ENCODE data around the gene SELENOO.
"Not testable (repeated sequence)": the region's sequence is repeated elsewhere in the genome, so short reads cannot be mapped to it uniquely, and the experiment has no call there.

SELENOO gene, protein sequence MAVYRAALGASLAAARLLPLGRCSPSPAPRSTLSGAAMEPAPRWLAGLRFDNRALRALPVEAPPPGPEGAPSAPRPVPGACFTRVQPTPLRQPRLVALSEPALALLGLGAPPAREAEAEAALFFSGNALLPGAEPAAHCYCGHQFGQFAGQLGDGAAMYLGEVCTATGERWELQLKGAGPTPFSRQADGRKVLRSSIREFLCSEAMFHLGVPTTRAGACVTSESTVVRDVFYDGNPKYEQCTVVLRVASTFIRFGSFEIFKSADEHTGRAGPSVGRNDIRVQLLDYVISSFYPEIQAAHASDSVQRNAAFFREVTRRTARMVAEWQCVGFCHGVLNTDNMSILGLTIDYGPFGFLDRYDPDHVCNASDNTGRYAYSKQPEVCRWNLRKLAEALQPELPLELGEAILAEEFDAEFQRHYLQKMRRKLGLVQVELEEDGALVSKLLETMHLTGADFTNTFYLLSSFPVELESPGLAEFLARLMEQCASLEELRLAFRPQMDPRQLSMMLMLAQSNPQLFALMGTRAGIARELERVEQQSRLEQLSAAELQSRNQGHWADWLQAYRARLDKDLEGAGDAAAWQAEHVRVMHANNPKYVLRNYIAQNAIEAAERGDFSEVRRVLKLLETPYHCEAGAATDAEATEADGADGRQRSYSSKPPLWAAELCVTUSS

DNA sequence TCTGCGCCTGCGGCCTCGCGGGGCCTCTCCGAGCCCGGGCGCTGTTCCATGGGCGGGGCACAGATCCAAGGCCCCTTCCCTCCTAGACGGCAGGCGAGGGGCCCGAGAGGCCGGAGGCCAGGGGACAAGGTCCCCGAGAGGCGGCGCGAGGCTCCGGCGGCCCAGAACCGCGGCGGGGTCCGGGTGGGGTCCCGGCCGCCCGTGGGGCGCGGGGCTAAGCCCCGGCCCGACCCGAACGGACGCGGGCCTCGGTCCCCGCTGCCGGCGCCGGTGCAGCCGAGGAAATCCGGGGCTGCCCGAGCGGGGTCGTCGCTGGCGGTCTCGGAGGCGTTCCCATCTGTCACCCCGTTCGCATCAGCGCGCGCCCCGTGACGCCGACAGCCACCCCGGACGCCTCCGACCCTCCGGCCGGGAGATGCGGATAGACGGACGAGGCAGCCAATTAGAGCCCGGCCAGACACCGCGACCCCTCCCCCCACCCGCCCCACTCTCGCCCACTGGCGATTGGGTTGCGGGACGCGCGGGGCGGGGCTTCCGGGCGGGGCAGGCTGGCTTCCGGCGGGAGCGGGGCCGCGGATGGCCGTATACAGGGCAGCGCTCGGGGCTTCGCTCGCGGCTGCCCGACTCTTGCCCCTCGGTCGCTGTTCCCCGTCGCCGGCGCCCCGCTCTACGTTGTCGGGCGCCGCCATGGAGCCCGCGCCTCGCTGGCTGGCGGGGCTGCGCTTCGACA is at the start of gene SELENOO:
SELENOO (plus strand) TSS at position 551 of the 730 bp plus-strand sequence; CDS start at position 577, 26 bp downstream.
- peak; percentile 100 for DNase-seq (ENCODE audit: low spot score)

DNA sequence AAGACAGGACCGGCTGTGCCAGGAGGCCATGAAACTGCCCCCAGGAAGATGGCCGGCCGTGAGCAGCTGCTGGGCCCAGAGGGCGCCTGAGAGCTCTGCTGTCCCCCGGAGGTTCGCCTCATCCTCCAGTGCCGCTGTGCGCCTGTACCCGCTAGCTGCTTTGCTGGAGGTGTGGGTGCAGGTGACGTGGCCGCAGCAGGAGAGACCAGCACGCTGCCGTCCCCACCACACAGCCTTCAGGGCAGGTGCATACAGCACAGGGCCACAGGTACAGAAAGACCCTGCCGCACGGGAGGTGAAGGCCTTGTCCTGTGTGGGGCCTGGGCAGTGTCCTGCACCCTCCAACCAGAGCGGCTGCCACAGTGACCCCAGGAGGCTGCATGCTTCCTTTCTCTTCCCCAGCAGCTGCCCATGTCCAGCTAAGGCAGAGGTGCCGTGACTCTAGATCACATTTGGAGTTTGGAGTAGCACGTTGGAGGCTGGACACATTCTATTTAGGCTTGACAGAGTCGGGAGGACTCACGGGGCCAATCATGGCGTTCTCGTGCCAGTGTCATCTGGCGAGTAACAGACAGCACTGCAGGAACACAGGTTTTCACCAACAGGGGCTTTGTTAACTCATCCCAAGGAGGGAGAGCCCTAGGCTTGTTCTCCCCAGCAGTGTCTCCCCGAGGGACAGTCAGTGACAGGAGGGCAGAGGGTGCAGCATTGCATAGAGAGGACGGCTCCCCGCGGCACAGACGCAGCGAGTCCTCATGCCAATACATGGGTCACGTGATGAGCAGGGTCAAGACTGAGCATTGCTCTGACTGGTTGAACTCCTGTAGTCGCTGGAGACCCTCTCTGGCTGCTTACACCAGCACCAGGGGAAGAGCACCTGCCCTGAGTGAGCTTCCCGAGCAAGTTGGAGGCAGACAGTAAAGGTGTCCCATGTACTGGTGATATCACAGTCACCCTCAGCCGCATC is 49.0 kb upstream of the SELENOO start:
- no peak for DNase-seq (ENCODE audit: low spot score)

DNA sequence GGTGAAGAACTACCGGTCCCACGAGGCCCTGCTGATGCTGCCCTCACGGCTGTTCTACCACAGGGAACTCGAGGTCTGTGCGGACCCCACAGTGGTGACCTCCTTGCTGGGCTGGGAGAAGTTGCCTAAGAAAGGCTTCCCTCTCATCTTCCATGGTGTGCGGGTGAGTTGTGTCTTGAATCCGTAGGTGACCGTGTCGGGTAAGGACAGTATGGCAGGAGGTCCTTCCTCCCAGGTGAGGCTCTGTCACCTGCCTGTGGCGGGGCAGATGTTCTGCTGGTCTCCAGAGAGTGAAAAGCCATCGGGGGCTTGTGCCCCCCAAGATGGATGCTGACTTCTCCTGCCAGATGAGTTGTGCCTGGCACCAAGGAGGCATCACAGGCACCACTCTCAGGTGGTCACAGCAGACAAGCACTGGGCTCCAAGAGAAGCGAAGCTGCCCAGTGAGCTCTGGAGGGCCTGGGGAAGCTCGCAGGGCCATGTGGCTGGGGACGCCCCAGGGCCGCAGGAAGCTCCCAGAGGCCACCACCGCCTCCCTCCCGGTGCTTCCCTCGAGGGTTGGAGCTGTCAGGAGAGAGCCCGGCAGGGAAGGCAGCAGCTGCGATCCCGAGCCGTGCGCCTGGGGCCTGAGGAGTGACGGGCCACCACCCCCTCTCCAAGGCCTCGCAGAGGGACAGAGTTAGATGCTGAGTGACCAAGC is 47.6 kb upstream of the SELENOO start:
- DNase-seq (ENCODE audit: low spot score), result no peak

DNA sequence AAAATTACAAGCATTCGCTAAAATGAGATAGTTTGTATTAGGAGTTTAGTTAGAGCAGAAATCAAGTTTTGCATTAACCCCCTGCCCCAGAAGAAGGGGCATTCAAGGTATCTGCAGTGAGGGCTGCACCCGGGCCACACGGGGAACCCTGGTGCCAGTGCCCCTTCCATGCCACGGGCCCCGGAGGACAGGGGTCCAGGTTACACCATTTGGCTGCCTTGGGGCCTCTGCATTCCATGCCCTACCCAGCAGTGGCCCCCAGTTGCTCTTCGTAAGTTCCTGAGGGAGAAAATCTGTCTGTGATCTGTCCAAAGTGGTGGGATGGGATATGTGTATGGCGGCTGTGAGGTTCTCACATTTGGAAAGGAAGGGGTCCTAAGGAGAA is 47.1 kb upstream of the SELENOO start:
- DNase-seq (ENCODE audit: low spot score), result no peak

DNA sequence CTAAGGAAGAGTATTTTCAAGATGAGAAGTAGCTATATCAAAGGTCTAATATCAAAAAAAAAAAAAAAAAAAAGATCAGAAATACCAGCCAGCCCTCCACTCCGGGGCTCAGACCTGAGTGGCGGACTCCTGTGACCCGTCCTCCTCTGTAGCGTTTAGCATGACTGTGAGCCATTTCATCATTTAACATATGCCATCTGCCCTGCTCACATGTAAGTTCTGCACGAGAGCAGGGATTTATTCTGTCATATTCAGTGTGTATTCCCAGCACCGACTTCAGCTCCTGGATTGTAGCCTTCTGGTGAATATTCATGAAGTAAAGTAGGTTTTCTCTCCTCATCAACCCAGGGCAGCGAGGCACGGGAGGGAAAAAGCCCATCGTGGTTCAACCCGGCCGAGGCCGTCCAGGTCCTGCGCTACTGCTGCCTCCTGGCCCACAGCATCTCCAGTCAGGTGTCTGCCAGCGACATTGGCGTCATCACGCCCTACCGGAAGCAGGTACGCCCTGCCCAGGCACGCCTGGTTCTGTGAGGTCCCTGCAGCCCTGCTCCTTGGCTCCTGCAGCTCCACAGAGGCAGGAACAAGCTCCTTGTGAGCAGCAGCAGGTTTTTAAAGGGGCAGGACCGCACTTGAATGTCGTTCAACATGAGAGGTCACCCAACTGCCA is 43.0 kb upstream of the SELENOO start:
- DNase-seq (ENCODE audit: low spot score), result no peak

DNA sequence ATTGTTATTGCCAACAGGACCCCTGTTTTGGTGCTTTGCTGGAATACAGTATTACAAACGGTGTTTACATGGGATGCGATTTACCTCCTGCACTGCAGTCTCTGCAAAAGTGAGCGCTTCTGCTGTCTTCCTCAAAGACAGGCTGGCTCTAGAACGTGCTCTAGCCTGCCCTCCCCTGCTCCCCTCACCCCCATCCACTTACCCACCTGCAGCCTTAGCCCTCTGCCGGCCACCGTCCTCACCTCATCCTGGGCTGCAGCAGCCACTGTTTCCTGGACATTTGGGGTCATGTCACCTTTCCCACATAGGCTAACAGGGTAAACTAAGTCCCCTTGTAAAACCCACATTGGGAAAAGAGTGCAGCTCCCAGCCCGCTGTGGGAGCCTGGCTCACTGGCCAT is 39.9 kb upstream of the SELENOO start:
- no peak for DNase-seq (ENCODE audit: low spot score)

DNA sequence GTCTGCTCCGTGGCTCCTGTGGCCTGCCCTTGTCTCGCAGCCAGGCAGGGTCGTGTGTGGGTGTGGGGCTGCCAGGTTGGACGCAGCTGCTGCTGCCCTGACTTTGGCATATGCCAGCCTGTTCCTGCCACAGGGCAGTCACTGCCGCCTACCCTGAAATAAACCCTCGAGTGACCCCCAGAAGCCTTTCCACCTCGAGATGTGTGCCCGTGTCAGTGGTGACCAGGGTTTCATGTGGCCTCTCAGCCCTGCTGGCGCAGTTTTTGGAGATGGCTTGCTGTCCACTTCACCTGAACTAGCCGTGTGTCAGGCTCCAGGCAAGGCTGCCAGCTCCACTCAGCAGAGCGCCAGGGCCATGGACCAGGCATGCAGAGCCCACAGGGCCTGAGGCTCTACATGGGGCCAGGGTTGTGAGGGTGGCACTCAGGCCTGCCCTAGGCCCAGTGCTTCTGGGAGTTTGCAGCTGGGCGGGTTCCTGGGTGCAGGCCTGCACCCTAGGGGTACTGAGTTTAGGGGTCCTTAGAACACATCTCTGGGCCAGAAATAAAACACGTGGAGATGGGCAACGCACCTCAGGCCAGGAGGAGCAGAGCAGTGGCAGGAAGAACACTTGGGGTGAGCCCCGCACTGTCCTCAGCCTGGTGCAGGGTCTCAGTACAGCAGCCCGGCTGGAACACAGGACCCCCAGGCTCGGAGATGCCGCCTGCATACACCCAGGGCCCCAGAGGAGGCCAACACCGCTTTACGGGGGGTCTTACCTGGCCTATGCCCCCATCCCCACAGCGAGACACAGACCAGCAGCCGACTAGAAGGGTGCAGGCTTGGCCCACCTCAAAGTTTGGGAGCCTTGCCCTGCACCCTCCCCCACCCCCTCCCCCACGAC is 39.1 kb upstream of the SELENOO start:
- DNase-seq (ENCODE audit: low spot score), result no peak

DNA sequence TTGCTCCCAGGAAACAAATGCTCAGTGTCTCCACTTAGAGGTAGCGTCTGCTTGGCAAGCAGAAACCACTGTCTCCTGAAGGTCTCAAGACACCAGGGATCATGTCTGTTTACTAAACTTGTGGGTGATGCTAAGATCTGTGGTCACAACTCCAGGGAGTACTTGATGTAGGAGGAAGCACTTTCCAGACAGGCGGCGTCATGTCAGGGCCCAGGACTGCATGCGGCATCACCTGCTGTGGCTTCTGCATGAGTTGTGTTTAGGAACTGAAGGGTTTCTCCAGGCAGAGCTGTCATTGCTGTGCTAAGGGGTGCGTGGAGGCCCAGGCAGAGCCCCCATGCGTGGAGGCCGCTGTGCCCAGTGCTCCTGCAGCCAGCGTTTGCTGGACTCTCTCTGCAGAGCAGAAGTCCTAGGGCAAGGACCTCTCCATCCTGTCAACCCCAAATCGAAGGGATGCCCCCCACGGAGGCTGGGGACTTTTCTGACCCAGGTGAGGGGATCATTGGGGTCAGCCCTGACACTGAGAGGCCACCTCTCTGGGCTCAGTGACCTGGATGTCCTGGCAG is 38.3 kb upstream of the SELENOO start:
- DNase-seq (ENCODE audit: low spot score), result no peak

DNA sequence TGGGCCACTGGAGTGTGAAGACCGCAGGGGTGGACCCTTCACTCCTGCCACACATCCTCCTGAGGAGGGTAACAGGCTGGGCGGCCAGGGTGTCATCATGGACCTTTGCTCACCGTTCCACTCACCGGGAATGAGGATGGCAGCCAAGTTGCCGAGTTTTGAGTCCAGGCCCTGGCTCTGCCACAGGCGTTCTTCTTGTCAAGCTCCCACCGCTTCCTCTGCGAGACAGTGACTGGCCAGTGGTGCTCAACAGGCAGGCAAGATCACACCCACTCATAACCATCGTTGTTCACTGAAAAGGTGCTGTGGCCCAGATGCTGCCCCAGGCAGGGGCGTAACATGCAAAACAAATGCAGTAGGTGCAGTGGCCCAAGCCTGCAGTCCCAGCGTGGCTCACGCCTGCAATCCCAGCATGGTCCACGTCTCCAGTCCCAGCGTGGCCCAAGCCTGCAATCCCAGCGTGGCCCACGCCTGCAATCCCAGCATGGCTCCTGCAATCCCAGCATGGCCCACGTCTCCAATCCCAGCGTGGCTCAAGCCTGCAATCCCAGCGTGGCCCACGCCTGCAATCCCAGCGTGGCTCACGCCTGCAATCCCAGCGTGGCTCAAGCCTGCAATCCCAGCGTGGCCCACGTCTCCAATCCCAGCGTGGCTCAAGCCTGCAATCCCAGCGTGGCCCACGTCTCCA is 35.2 kb upstream of the SELENOO start:
- no peak for DNase-seq (ENCODE audit: low spot score)

DNA sequence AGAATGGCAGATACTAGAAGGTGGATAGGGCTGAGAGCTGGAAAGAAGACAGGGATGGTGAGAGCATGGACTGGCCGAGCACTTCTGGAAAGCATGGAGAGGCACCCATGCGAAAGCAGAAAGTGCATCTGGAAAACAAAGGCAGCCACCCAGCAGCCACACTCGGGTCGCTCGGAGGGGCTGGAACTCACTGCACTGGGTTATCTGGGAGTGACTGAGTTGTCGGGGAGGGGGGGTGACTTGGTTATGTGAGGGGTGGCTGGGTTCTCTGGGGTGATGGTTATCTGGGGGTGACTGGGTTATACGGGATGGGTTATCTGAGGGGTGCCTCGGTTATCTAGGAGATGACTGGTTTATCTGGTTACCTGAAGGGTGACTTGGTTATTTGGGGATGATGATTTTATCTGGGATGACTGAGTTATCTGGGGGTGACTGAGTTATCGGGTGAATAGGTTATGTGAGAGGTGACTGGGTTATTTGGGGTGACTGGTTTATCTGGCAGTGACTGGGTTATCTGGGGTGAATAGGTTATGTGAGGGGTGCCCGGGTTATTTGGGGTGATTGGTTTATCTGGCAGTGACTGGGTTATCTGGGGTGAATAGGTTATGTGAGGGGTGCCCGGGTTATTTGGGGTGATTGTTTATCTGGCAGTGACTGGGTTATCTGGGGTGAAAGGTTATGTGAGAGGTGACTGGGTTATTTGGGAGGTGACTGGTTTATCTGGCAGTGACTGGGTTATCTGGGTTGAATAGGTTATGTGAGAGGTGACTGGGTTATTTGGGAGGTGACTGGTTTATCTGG is 32.9 kb upstream of the SELENOO start:
- no peak for DNase-seq (ENCODE audit: low spot score)

DNA sequence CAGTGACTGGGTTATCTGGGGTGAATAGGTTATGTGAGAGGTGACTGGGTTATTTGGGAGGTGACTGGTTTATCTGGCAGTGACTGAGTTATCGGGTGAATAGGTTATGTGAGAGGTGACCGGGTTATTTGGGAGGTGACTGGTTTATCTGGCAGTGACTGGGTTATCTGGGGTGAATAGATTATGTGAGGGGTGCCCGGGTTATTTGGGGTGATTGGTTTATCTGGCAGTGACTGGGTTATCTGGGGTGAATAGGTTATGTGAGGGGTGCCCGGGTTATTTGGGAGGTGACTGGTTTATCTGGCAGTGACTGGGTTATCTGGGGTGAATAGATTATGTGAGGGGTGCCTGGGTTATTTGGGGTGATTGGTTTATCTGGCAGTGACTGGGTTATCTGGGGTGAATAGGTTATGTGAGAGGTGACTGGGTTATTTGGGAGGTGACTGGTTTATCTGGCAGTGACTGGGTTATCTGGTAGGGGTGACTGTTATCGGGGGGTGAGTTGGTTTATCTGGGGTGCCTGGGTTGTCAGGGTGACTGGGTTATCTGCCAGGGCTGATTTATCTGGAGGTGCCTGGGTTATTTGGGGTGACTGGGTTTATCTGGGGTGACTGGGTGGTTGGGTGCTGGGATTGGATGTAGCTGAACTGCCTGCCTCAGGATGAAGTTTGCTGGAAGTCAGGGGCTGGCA is 32.2 kb upstream of the SELENOO start:
- not testable (repeated sequence) for DNase-seq (ENCODE audit: low spot score)

DNA sequence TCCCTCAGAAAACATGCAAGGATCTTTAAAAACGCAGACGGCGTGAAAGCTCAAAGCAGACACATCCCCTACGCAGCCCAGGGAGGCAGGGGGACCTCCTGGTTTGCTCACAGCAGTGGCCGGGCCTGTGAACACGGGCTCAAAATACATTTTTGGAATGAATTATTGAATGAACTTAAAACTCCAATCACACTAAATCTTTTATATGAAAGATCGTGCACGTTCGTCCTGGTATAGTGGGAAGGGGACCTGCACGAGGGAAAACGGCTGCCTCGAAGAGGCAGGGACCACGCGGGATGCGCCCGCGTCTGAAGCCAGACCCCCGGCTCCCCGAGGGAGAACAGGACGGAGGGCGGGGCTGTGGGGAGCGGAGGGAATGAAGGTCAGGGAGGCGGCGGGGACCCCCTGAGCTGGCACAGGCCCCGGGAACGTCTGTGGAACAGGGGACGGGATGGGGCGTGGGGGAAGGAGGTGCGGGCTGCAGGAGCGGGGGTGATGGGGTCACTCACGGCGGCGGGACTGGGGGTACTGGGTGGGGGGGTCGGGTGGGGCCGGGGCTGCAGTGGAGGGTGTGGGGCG is 31.5 kb upstream of the SELENOO start:
- no peak for DNase-seq (ENCODE audit: low spot score)

DNA sequence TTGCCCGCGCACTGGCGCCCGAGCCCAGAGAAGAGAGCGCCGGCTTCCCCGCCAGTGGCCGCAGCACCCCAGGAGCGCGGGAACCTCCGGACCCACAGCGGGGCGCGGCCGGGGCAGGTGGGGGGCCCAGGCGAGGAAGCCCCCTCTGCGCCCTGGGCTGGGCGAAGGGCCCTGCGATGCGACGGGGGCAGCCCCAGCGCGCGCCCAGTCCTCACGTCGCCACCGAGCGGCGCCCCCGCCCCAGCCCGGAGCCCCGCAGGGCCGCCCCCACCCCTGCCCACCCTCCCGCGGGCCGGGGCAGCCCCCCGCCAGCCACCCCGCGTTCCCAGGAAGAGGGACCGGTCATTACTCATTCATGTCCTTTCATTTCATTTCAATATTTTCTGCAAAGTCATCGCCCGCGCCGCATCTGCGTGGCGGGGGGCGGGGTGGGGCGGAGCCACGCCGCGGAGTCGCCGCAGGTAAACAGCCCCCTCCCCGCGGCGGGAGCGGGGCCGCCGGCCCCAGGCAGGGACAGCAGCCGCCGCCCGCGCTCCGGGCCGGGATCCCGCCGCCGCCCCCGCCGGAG is 31.0 kb upstream of the SELENOO start:
- DNase-seq (ENCODE audit: low spot score), result no peak

DNA sequence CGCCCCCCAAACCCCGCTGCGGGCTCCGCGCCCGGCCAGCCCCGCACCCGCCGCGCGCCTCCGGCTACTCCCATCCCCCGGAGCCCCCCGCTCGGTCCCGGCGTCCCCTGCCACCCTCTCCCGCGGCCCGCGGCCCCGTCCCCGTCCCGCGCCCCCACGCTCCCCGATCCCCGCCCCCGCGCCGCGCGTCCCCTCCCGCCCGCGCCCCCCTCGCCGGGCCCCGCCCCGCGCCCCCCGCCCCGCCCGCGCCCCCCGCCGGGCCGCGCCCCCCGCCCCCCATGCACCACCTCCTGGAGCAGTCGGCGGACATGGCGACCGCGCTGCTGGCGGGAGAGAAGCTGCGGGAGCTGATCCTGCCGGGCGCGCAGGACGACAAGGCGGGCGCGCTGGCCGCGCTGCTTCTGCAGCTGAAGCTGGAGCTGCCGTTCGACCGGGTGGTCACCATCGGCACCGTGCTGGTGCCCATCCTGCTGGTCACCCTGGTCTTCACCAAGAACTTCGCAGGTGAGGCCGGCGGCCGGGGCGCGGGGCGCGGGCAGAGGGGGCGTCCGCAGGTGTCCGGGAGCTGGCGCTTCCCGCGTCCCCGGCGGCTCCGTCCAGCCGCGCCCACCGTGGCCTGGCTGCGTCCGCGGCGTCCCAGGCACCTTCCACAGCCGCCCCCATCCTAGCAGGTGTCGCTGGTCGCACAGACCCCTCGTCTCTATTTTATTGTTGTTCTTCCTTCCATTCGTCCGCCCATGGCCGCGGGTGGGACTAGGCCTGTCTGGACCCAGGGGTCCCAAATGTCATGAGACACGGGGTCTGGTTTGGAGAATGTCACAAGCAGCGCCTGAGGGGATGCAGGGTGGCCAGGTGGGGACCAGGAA is 30.1 kb upstream of the SELENOO start, which contains the start of gene PANX2:
PANX2 (plus strand) TSS at position 279 of the 866 bp plus-strand sequence; CDS start at position 279, 0 bp downstream.
- no peak for DNase-seq (ENCODE audit: low spot score)

DNA sequence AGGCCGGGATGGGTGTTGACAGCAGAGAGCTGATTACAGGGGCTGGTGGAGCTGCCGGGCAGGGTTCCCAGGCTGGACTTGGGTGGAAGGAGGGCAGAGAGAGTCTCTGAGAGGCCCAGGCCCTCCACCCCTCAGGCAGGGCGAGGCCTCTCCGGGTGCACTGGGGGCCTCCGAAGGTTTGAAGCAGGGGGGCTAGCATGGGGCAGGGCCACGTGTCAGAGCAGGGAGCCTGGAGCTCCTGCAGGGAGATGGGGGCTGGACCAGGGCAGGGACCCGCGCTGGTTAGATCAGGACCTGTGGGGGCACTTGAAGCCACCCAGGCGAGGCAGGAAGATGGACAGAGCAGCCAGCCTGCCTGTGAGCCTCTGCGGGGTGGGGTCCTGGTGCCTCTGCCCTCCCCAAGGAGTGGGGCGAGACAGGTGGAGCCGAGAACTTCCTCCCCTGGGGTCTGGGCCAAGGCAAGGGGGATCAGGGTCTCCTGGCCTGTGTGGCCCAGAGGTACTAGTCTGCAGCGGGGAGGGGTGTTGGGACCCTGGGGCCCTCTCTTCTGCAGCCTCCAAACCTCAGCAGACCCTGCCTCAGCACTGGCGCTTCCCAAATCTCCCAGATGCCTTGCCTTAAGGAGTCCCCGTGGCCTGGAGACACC is 29.4 kb upstream of the SELENOO start:
- DNase-seq (ENCODE audit: low spot score), result no peak

Data from hepatic stellate cell (primary cell).